BLaER1 (cell line): Measurements from ENCODE around the gene SHISA6.

Experiments
- H3K27ac ChIP-seq: shearing (Covaris generic); formaldehyde crosslinking; 2 replicates; pipeline ENCODE4 v1.8.1; 2022
- H3K27me3 ChIP-seq: shearing (Covaris generic); formaldehyde crosslinking; 2 replicates; pipeline ENCODE4 v1.8.1; 2022
- H3K36me3 ChIP-seq: shearing (Covaris generic); formaldehyde crosslinking; 2 replicates; pipeline ENCODE4 v1.8.1; 2022
- H3K4me1 ChIP-seq: shearing (Covaris generic); formaldehyde crosslinking; 2 replicates; pipeline ENCODE4 v1.8.1; 2022
- H3K4me2 ChIP-seq: shearing (Covaris generic); formaldehyde crosslinking; 2 replicates; pipeline ENCODE4 v1.8.1; 2022
- H3K4me3 ChIP-seq: shearing (Covaris generic); formaldehyde crosslinking; 2 replicates; pipeline ENCODE4 v1.8.1; 2022
- H3K9ac ChIP-seq: shearing (Covaris generic); formaldehyde crosslinking; 2 replicates; pipeline ENCODE4 v1.8.1; 2022
- H3K9me3 ChIP-seq: shearing (Covaris generic); formaldehyde crosslinking; 2 replicates; pipeline ENCODE4 v1.8.1; 2022
- H4K20me1 ChIP-seq: shearing (Covaris generic); formaldehyde crosslinking; 2 replicates; pipeline ENCODE4 v1.8.1; 2022
- Cebpa-rat ChIP-seq: shearing (Covaris generic); IDR thresholded peaks from 2 replicates; pipeline ENCODE4 v1.8.1; 2022

The SHISA6 gene

DNA sequence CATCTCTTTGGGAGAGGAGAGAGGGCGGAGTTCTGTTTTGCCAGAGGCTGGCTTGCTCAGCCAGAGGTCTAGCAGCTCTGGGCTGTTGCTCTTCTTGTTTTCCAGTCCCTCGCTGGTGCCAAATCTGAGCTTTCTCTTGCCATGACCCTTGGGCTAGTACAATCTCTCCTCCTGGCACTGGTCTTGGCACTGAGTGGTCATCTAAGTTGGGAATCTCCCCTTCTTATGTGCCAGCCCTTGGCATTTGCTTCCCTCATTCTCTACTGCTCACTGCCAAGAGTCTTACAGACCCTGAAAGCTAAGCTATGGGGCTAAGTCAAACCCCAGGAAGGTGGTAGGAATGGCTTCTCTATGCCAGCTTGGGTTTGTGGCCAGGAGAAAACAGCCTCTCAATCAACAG, 148.6 kb downstream of the SHISA6 start:
- H3K4me1 ChIP-seq, result no peaks in the 10 kb centered on the region
- no peak overlapping the region for H3K4me3 ChIP-seq
- H3K27me3 ChIP-seq, result no peaks in the 10 kb centered on the region
- H3K9ac ChIP-seq, result no peak overlapping the region
- no peak overlapping the region for H3K27ac ChIP-seq
- H4K20me1 ChIP-seq, result no peaks in the 10 kb centered on the region
- H3K36me3 ChIP-seq, result no peaks in the 10 kb centered on the region
- no peak for TF ChIP-seq Cebpa-rat
- no peaks in the 10 kb centered on the region for H3K9me3 ChIP-seq
- no peak overlapping the region for H3K4me2 ChIP-seq

DNA sequence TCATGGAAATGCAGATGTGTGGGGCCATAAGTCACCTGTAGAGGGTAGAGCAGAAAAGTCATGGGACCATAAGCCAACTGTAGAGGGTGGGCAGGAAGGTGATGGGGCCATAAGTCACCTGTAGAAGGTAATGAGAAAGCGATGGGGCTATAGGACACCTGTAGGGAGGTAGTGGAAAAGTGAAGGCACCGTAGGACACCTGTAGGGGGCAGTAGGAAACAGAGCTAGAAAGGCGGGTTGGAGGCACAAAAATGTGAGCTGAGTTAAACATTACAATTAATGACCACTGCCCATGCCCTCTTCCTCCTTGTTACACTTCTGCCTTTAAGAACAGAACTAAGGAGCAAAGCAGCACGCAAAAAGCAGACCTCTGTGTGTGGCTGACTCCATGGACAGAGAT, 150.1 kb downstream of the SHISA6 start:
- no peaks in the 10 kb centered on the region for H3K4me1 ChIP-seq
- no peak overlapping the region for H3K4me2 ChIP-seq
- no peak for TF ChIP-seq Cebpa-rat
- H3K4me3 ChIP-seq, result no peak overlapping the region
- no peaks in the 10 kb centered on the region for H3K36me3 ChIP-seq
- no peak overlapping the region for H3K27ac ChIP-seq
- H4K20me1 ChIP-seq, result no peaks in the 10 kb centered on the region
- H3K27me3 ChIP-seq, result no peaks in the 10 kb centered on the region
- no peak overlapping the region for H3K9ac ChIP-seq
- no peaks in the 10 kb centered on the region for H3K9me3 ChIP-seq

DNA sequence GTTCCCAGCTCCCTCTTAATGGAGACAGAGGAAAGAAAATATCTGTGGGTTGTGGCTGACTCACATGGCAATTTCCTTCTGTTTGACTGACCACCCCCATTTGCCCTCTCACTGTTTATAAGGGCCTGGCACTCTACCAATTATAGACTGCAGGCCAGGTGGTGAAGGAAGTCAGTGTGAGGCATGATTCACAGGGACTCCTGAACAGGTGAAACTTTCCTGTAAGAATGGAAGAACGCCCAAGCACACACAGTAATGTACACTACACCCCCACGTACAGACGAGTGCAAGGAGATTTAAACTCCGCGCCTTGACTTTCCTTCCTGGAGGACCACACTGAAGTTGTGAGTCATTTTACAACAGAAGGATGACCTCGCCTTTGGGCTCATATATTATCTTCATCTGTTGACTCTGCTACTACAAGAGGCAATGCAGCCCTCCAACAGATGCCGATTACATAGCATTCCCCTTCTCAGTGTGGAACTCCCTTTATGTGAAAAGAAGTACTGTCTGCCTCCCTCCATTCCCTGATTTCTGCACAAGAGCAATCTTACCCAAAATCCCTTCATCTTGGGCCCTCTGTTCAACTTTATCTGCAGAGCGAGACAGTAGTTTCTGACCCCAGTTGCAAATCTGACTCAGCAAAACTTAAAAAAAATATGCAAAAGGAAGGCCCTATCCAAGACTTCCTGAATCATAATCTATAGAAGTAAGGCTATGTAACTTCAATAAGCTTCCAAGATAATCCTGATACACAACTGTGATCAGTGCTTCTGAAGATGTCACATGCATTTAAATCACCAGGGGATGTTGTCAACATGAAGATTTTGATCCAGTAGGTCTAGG, 163.6 kb downstream of the SHISA6 start:
- no peak overlapping the region for H3K4me2 ChIP-seq
- H3K9me3 ChIP-seq, result peaks cover 33% of the 10 kb centered on the region

GRCh38 chr17:11406716-11407115, 165.7 kb downstream of the SHISA6 start:
- H3K4me1 ChIP-seq, result no peaks in the 10 kb centered on the region
- TF ChIP-seq Cebpa-rat, result no peak
- H3K27ac ChIP-seq, result no peak overlapping the region
- no peaks in the 10 kb centered on the region for H4K20me1 ChIP-seq
- H3K4me2 ChIP-seq, result no peak overlapping the region
- H3K36me3 ChIP-seq, result no peaks in the 10 kb centered on the region
- H3K27me3 ChIP-seq, result no peaks in the 10 kb centered on the region
- H3K9ac ChIP-seq, result no peak overlapping the region
- H3K9me3 ChIP-seq, result peaks cover 22% of the 10 kb centered on the region
- H3K4me3 ChIP-seq, result no peak overlapping the region

More for the DNA sequence above, 163.6 kb downstream of the SHISA6 start:
- no peak overlapping the region for H3K27ac ChIP-seq
- H3K4me1 ChIP-seq, result no peaks in the 10 kb centered on the region
- H3K4me3 ChIP-seq, result no peak overlapping the region
- no peaks in the 10 kb centered on the region for H4K20me1 ChIP-seq
- no peaks in the 10 kb centered on the region for H3K27me3 ChIP-seq
- no peak overlapping the region for H3K9ac ChIP-seq
- no peak for TF ChIP-seq Cebpa-rat
- no peaks in the 10 kb centered on the region for H3K36me3 ChIP-seq

GRCh38 chr17:11412654-11413053, 171.6 kb downstream of the SHISA6 start:
- no peaks in the 10 kb centered on the region for H3K27me3 ChIP-seq
- no peak overlapping the region for H3K4me3 ChIP-seq
- TF ChIP-seq Cebpa-rat, result no peak
- H4K20me1 ChIP-seq, result no peaks in the 10 kb centered on the region
- no peaks in the 10 kb centered on the region for H3K4me1 ChIP-seq
- no peak overlapping the region for H3K9ac ChIP-seq
- H3K36me3 ChIP-seq, result no peaks in the 10 kb centered on the region
- H3K9me3 ChIP-seq, result no peaks in the 10 kb centered on the region
- no peak overlapping the region for H3K27ac ChIP-seq
- H3K4me2 ChIP-seq, result no peak overlapping the region

GRCh38 chr17:11418342-11418741, 177.3 kb downstream of the SHISA6 start:
- H3K27ac ChIP-seq, result no peak overlapping the region
- TF ChIP-seq Cebpa-rat, result no peak
- no peaks in the 10 kb centered on the region for H3K4me1 ChIP-seq
- H3K27me3 ChIP-seq, result no peaks in the 10 kb centered on the region
- H3K4me2 ChIP-seq, result no peak overlapping the region
- H3K9me3 ChIP-seq, result peaks cover 1% of the 10 kb centered on the region; the same call in 1 of the 2 replicates
- no peak overlapping the region for H3K4me3 ChIP-seq
- no peak overlapping the region for H3K9ac ChIP-seq
- H4K20me1 ChIP-seq, result no peaks in the 10 kb centered on the region
- H3K36me3 ChIP-seq, result no peaks in the 10 kb centered on the region

GRCh38 chr17:11430751-11431150, 189.7 kb downstream of the SHISA6 start:
- no peak overlapping the region for H3K27ac ChIP-seq

DNA sequence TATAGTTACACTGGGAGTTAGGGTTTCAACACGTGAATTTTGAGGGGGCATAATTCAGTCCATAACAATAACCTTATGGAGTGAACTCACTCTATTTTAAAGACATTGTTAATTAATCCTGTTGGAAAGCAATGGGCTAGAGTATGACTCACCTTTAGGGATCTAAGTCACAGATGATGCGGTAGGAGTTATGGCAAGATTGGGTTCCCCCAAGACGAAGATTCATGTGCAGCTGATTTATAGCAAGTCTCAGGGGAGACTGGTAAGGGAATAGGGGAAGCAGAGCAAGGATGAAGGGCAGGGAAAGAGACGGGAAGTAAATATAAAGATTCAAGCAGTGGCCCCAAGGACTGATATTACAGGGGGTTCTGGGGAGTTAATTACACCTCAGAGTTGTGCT, 197.7 kb downstream of the SHISA6 start:
- H3K4me3 ChIP-seq, result no peak overlapping the region
- no peaks in the 10 kb centered on the region for H4K20me1 ChIP-seq
- H3K27me3 ChIP-seq, result peaks cover 3% of the 10 kb centered on the region; the same call in 1 of the 2 replicates
- no peak overlapping the region for H3K4me2 ChIP-seq
- no peaks in the 10 kb centered on the region for H3K9me3 ChIP-seq
- no peaks in the 10 kb centered on the region for H3K4me1 ChIP-seq
- H3K9ac ChIP-seq, result no peak overlapping the region
- no peak overlapping the region for H3K27ac ChIP-seq
- no peak for TF ChIP-seq Cebpa-rat
- no peaks in the 10 kb centered on the region for H3K36me3 ChIP-seq

More at GRCh38 chr17:11430751-11431150, 189.7 kb downstream of the SHISA6 start:
- H3K4me2 ChIP-seq, result no peak overlapping the region
- no peak overlapping the region for H3K9ac ChIP-seq
- H3K4me3 ChIP-seq, result no peak overlapping the region
- no peaks in the 10 kb centered on the region for H3K27me3 ChIP-seq
- TF ChIP-seq Cebpa-rat, result no peak
- H3K9me3 ChIP-seq, result no peaks in the 10 kb centered on the region
- H3K36me3 ChIP-seq, result no peaks in the 10 kb centered on the region
- H4K20me1 ChIP-seq, result no peaks in the 10 kb centered on the region
- no peaks in the 10 kb centered on the region for H3K4me1 ChIP-seq

- Histone ChIP-seq H3K27ac (no peak overlapping the region), H3K4me1 (no peaks in the 10 kb centered on the region), H3K27me3 (peaks cover 3% of the 10 kb centered on the region; the same call in 1 of the 2 replicates), H3K36me3 (no peaks in the 10 kb centered on the region), H4K20me1 (no peaks in the 10 kb centered on the region), H3K4me3 (no peak overlapping the region), H3K9me3 (no peaks in the 10 kb centered on the region), H3K9ac (no peak overlapping the region), H3K4me2 (no peak overlapping the region)
- no peak for TF ChIP-seq Cebpa-rat
Observed at GRCh38 chr17:11441004-11441403, 200.0 kb downstream of the SHISA6 start.

DNA sequence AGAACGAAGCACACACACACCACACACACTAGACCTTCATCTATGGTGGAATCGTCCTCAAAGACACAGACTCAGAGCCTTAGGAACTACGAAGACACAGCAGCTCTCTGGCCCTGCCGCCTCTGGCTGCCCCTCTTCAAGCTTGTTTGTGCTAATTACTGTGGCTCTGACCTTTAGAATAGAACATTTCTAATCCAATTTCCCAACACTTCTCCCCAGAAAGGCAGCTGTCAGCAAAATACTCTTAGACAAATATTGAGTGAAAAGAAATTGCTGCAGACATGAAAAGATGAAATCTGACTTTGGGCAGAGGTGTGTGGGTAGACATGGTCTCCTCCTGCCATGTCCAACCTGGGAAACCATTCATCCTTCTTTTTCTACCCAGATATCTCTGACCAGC, 205.3 kb downstream of the SHISA6 start:
- no peak overlapping the region for H3K27ac ChIP-seq
- no peaks in the 10 kb centered on the region for H3K36me3 ChIP-seq
- no peaks in the 10 kb centered on the region for H4K20me1 ChIP-seq
- H3K9ac ChIP-seq, result no peak overlapping the region
- no peaks in the 10 kb centered on the region for H3K4me1 ChIP-seq
- peaks cover 3% of the 10 kb centered on the region; the same call in 1 of the 2 replicates for H3K27me3 ChIP-seq
- TF ChIP-seq Cebpa-rat, result no peak
- H3K4me3 ChIP-seq, result no peak overlapping the region
- no peaks in the 10 kb centered on the region for H3K9me3 ChIP-seq
- no peak overlapping the region for H3K4me2 ChIP-seq
